SK-N-SH treated with all-trans-retinoic acid at 6 μM for 48 hours (cell line): ENCODE results near the gene C6orf89.

Experiments used
- ATAC-seq: fragments of 200-7000 bp; cut with Tn5 transposase; 3 replicates; pipeline ENCODE4 v1.9.1; 2020; ENCODE audit warnings: mild to moderate bottlenecking, moderate library complexity
- ARNTL ChIP-seq: fragments of 450-650 bp; formaldehyde crosslinking; IDR thresholded peaks from 2 replicates; pipeline ENCODE4 v1.5.0; 2020; ENCODE audit warnings: low read depth, mild to moderate bottlenecking, moderate library complexity, borderline replicate concordance
- CREB5 ChIP-seq: fragments of 250-450 bp; sonication (Bioruptor Pico); IDR thresholded peaks from 2 replicates; pipeline ENCODE4 v1.5.1; 2020; ENCODE audit warnings: low read depth, mild to moderate bottlenecking, moderate library complexity
- CSDC2 ChIP-seq: fragments of 250-450 bp; sonication (Bioruptor Pico); IDR thresholded peaks from 2 replicates; pipeline ENCODE4 v1.5.0; 2020; ENCODE audit warnings: mild to moderate bottlenecking, moderate library complexity
- ESRRG ChIP-seq: fragments of 250-450 bp; sonication (Bioruptor Pico); IDR thresholded peaks from 2 replicates; pipeline ENCODE4 v1.6.1; 2021; ENCODE audit warnings: mild to moderate bottlenecking
- GLIS3 ChIP-seq: fragments of 250-450 bp; sonication (Bioruptor Pico); IDR thresholded peaks from 2 replicates; pipeline ENCODE4 v1.5.0; 2020; ENCODE audit warnings: mild to moderate bottlenecking, moderate library complexity
- ISL1 ChIP-seq: fragments of 250-450 bp; sonication (Bioruptor Pico); IDR thresholded peaks from 2 replicates; pipeline ENCODE4 v2.1.2; 2022; ENCODE audit warnings: mild to moderate bottlenecking, moderate library complexity
- PATZ1 ChIP-seq: fragments of 250-450 bp; sonication (Bioruptor Pico); IDR thresholded peaks from 2 replicates; pipeline ENCODE4 v1.8.0; 2020; ENCODE audit warnings: mild to moderate bottlenecking, moderate library complexity, borderline replicate concordance
- PPARA ChIP-seq: fragments of 250-450 bp; sonication (Bioruptor Pico); IDR thresholded peaks from 2 replicates; pipeline ENCODE4 v1.5.0; 2020; ENCODE audit warnings: mild to moderate bottlenecking, borderline replicate concordance
- RARB ChIP-seq: fragments of 250-450 bp; sonication (Bioruptor Pico); IDR thresholded peaks from 2 replicates; pipeline ENCODE4 v1.8.0; 2021; ENCODE audit warnings: mild to moderate bottlenecking, moderate library complexity
- SNAI2 ChIP-seq: fragments of 250-450 bp; sonication (Bioruptor Pico); IDR thresholded peaks from 2 replicates; pipeline ENCODE4 v1.5.0; 2020; ENCODE audit warnings: mild to moderate bottlenecking, moderate library complexity
- TCF4 ChIP-seq: fragments of 250-450 bp; sonication (Bioruptor Pico); IDR thresholded peaks from 2 replicates; pipeline ENCODE4 v1.8.0; 2021; ENCODE audit warnings: mild to moderate bottlenecking, moderate library complexity, borderline replicate concordance
- ZC3H10 ChIP-seq: fragments of 250-450 bp; sonication (Bioruptor Pico); IDR thresholded peaks from 2 replicates; pipeline ENCODE4 v1.5.1; 2021; ENCODE audit warnings: mild to moderate bottlenecking, moderate library complexity
- ZFP30 ChIP-seq: fragments of 450-650 bp; formaldehyde crosslinking; IDR thresholded peaks from 2 replicates; pipeline ENCODE4 v1.5.0; 2022; ENCODE audit warnings: mild to moderate bottlenecking, moderate library complexity
- ZNF565 ChIP-seq: fragments of 450-650 bp; formaldehyde crosslinking; conservative IDR thresholded peaks from 2 replicates; pipeline ENCODE4 v1.5.0; 2020; ENCODE audit warnings: low read depth, mild to moderate bottlenecking, moderate library complexity
- ZNF70 ChIP-seq: fragments of 450-650 bp; formaldehyde crosslinking; IDR thresholded peaks from 2 replicates; pipeline ENCODE4 v1.5.0; 2020; ENCODE audit warnings: mild to moderate bottlenecking, moderate library complexity
- ZNF8 ChIP-seq: fragments of 450-650 bp; formaldehyde crosslinking; IDR thresholded peaks from 2 replicates; pipeline ENCODE4 v1.5.0; 2020; ENCODE audit warnings: mild to moderate bottlenecking, moderate library complexity
- TF ChIP-seq, protein P1 (sequence below): fragments of 250-450 bp; sonication (Bioruptor Pico); IDR thresholded peaks from 2 replicates; pipeline ENCODE4 v1.5.1; 2021; ENCODE audit warnings: mild to moderate bottlenecking, moderate library complexity
- TF ChIP-seq, protein P2 (sequence below): fragments of 250-450 bp; sonication (Bioruptor Pico); IDR thresholded peaks from 2 replicates; pipeline ENCODE4 v1.5.0; 2020; ENCODE audit warnings: mild to moderate bottlenecking, moderate library complexity
- TF ChIP-seq, protein P3 (sequence below): fragments of 250-450 bp; sonication (Bioruptor Pico); IDR thresholded peaks from 2 replicates; pipeline ENCODE4 v1.8.0; 2021; ENCODE audit warnings: low read depth, mild to moderate bottlenecking, moderate library complexity, borderline replicate concordance

C6orf89 gene

GRCh38 chr6:36926708-36927513, 41.2 kb downstream of the C6orf89 start:
- ATAC-seq: no peak
- TF ChIP-seq GLIS3 (CRISPR knock-in tag) (no peak), RARB (CRISPR knock-in tag) (no peak), TCF4 (CRISPR knock-in tag) (no peak), ZC3H10 (CRISPR knock-in tag) (no peak), ZNF70 (no peak), CSDC2 (CRISPR knock-in tag) (no peak), ZNF565 (CRISPR knock-in tag) (no peak), SNAI2 (no peak), CREB5 (no peak), ARNTL (CRISPR knock-in tag) (no peak), ISL1 (CRISPR knock-in tag) (no peak)
- TF ChIP-seq, protein P1, sequence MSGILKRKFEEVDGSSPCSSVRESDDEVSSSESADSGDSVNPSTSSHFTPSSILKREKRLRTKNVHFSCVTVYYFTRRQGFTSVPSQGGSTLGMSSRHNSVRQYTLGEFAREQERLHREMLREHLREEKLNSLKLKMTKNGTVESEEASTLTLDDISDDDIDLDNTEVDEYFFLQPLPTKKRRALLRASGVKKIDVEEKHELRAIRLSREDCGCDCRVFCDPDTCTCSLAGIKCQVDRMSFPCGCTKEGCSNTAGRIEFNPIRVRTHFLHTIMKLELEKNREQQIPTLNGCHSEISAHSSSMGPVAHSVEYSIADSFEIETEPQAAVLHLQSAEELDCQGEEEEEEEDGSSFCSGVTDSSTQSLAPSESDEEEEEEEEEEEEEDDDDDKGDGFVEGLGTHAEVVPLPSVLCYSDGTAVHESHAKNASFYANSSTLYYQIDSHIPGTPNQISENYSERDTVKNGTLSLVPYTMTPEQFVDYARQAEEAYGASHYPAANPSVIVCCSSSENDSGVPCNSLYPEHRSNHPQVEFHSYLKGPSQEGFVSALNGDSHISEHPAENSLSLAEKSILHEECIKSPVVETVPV (CRISPR knock-in tag): no peak

DNA sequence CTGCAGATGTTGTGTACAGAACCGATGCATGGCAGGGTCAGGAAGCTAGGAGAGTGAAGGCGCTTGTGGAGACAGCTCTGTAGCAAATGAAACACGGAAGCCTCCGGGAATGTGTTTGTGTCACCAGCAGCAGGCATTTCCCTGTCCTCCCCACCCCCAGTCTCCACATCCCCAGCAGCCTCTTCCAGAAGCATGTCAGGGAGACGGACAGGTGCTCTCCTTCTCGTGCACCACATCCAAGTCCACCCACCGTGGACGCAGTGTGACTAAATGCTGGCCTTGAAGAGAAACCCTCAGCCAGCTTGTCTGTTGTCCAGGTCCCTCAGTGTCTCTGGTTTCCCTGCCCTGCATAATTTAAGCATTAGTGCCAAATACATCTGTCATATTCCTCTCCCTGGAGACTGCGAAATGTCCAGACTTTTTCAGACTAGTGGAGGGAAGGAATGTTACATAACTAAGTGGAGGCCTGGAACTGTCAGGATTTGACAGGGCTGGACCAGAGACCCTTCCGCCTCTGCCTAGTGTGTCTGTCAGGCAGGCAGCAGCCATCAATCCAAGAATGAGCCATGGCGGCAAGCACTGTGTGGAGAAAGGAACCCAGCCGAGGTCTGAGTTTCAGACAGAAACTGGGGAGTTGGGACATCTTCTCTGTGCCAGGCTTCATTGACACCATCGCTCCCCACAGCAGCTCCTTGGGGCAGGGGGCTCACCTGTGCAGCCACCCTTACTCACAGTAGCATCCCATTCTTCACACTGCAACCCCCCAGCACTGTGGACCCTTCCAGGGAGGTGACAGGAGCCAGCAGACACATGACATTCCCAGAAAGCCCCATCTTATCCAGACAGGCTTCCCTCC, 42.2 kb downstream of the C6orf89 start:
- ATAC-seq: peak; percentile 50

GRCh38 chr6:36928547-36928918, 42.8 kb downstream of the C6orf89 start:
- ATAC-seq: no peak
- no peak for TF ChIP-seq PPARA (CRISPR knock-in tag)

More for the DNA sequence above, 42.2 kb downstream of the C6orf89 start:
- TF ChIP-seq SNAI2: no peak
- no peak for TF ChIP-seq ARNTL (CRISPR knock-in tag)
- TF ChIP-seq TCF4 (CRISPR knock-in tag): no peak
- TF ChIP-seq GLIS3 (CRISPR knock-in tag): no peak
- TF ChIP-seq, protein P2, sequence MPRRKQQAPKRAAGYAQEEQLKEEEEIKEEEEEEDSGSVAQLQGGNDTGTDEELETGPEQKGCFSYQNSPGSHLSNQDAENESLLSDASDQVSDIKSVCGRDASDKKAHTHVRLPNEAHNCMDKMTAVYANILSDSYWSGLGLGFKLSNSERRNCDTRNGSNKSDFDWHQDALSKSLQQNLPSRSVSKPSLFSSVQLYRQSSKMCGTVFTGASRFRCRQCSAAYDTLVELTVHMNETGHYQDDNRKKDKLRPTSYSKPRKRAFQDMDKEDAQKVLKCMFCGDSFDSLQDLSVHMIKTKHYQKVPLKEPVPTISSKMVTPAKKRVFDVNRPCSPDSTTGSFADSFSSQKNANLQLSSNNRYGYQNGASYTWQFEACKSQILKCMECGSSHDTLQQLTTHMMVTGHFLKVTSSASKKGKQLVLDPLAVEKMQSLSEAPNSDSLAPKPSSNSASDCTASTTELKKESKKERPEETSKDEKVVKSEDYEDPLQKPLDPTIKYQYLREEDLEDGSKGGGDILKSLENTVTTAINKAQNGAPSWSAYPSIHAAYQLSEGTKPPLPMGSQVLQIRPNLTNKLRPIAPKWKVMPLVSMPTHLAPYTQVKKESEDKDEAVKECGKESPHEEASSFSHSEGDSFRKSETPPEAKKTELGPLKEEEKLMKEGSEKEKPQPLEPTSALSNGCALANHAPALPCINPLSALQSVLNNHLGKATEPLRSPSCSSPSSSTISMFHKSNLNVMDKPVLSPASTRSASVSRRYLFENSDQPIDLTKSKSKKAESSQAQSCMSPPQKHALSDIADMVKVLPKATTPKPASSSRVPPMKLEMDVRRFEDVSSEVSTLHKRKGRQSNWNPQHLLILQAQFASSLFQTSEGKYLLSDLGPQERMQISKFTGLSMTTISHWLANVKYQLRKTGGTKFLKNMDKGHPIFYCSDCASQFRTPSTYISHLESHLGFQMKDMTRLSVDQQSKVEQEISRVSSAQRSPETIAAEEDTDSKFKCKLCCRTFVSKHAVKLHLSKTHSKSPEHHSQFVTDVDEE: no peak
- TF ChIP-seq PATZ1: no peak
- no peak for TF ChIP-seq ESRRG
- TF ChIP-seq ZNF8 (CRISPR knock-in tag): no peak
- TF ChIP-seq ZFP30: no peak
- TF ChIP-seq ZNF70: no peak

DNA sequence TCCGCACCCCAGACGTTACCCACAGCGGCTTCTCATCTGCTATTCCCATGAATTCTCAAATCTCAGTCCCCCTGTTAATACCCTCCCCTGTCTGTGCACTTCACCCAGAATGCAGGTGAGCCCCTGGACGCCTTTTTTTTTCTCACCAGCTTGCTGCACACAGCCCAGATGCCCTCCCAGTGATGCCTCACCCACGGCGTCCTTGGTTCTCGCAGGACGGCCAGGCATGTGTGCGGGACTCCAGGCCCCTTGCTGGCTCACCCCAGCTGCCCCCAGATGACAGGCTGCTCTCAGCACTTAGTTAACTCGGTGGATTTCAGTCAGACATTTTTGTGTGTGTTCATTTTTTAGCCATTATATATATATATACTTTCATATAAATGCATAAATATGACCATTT, 43.4 kb downstream of the C6orf89 start:
- no peak for ATAC-seq
- TF ChIP-seq CREB5 (no peak), CSDC2 (CRISPR knock-in tag) (no peak), PPARA (CRISPR knock-in tag) (no peak), PATZ1 (no peak), ZC3H10 (CRISPR knock-in tag) (no peak), TCF4 (CRISPR knock-in tag) (no peak), ARNTL (CRISPR knock-in tag) (no peak)
- TF ChIP-seq, protein P3, sequence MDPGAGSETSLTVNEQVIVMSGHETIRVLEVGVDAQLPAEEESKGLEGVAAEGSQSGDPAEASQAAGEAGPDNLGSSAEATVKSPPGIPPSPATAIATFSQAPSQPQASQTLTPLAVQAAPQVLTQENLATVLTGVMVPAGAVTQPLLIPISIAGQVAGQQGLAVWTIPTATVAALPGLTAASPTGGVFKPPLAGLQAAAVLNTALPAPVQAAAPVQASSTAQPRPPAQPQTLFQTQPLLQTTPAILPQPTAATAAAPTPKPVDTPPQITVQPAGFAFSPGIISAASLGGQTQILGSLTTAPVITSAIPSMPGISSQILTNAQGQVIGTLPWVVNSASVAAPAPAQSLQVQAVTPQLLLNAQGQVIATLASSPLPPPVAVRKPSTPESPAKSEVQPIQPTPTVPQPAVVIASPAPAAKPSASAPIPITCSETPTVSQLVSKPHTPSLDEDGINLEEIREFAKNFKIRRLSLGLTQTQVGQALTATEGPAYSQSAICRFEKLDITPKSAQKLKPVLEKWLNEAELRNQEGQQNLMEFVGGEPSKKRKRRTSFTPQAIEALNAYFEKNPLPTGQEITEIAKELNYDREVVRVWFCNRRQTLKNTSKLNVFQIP: no peak
